ENCODE data around the gene MRNIP.

Gene MRNIP

DNA sequence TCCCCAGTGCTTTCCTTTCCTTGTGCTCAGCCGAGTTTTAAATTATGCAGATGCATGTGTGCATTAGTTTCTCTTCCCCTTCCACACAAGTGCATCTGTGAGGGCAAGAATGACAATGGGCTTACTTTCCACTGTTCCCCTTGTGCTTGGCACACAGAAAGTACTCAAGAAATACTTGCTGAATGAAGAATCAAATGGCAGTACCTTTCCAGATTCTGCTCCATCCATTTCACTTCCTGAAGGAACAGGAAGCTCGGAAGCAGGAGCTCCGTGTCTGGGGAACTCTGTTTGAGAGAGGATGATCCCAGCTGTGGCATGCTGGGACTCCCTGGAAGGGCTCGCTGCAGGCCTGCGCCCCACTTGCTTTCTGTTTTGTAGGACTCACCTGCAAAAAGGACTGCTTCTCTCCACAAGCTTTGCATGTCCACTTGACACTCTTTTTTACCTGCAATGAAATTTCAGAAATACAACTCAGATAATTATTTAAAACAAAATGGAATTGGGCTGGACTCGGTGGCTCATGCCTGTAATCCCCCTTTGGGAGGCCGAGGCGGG, 5.5 kb downstream of the MRNIP start:
- no peak for ATAC-seq
- TF ChIP-seq, protein P1, sequence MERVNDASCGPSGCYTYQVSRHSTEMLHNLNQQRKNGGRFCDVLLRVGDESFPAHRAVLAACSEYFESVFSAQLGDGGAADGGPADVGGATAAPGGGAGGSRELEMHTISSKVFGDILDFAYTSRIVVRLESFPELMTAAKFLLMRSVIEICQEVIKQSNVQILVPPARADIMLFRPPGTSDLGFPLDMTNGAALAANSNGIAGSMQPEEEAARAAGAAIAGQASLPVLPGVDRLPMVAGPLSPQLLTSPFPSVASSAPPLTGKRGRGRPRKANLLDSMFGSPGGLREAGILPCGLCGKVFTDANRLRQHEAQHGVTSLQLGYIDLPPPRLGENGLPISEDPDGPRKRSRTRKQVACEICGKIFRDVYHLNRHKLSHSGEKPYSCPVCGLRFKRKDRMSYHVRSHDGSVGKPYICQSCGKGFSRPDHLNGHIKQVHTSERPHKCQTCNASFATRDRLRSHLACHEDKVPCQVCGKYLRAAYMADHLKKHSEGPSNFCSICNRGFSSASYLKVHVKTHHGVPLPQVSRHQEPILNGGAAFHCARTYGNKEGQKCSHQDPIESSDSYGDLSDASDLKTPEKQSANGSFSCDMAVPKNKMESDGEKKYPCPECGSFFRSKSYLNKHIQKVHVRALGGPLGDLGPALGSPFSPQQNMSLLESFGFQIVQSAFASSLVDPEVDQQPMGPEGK (CRISPR knock-in tag; IDR thresholded peaks at IDR 0.05; ENCODE audit: borderline replicate concordance), result no peak
- TF ChIP-seq ZC3H10 (CRISPR knock-in tag; IDR thresholded peaks at IDR 0.05), result no peak
- TF ChIP-seq ESRRG (CRISPR knock-in tag; IDR thresholded peaks at IDR 0.05), result no peak
- TF ChIP-seq PPARA (CRISPR knock-in tag; IDR thresholded peaks at IDR 0.05; ENCODE audit: borderline replicate concordance), result no peak
- TF ChIP-seq ZNF70 (CRISPR knock-in tag; IDR thresholded peaks at IDR 0.05), result no peak
- TF ChIP-seq CSDC2 (CRISPR knock-in tag; IDR thresholded peaks at IDR 0.05), result no peak
- TF ChIP-seq ZNF565 (CRISPR knock-in tag; conservative IDR thresholded peaks at IDR 0.05; ENCODE audit: low read depth), result no peak
- no peak for TF ChIP-seq RARB (CRISPR knock-in tag; IDR thresholded peaks at IDR 0.05)
- TF ChIP-seq, protein P2, sequence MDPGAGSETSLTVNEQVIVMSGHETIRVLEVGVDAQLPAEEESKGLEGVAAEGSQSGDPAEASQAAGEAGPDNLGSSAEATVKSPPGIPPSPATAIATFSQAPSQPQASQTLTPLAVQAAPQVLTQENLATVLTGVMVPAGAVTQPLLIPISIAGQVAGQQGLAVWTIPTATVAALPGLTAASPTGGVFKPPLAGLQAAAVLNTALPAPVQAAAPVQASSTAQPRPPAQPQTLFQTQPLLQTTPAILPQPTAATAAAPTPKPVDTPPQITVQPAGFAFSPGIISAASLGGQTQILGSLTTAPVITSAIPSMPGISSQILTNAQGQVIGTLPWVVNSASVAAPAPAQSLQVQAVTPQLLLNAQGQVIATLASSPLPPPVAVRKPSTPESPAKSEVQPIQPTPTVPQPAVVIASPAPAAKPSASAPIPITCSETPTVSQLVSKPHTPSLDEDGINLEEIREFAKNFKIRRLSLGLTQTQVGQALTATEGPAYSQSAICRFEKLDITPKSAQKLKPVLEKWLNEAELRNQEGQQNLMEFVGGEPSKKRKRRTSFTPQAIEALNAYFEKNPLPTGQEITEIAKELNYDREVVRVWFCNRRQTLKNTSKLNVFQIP (CRISPR knock-in tag; IDR thresholded peaks at IDR 0.05; ENCODE audit: borderline replicate concordance, low read depth), result no peak
- TF ChIP-seq TOX (CRISPR knock-in tag; IDR thresholded peaks at IDR 0.05; ENCODE audit: borderline replicate concordance), result no peak
- no peak for TF ChIP-seq BACH2 (CRISPR knock-in tag; IDR thresholded peaks at IDR 0.05; ENCODE audit: borderline replicate concordance)
- TF ChIP-seq ZFP30 (CRISPR knock-in tag; IDR thresholded peaks at IDR 0.05), result no peak
- no peak for TF ChIP-seq ZFP3 (CRISPR knock-in tag; IDR thresholded peaks at IDR 0.05)
- TF ChIP-seq, protein P3, sequence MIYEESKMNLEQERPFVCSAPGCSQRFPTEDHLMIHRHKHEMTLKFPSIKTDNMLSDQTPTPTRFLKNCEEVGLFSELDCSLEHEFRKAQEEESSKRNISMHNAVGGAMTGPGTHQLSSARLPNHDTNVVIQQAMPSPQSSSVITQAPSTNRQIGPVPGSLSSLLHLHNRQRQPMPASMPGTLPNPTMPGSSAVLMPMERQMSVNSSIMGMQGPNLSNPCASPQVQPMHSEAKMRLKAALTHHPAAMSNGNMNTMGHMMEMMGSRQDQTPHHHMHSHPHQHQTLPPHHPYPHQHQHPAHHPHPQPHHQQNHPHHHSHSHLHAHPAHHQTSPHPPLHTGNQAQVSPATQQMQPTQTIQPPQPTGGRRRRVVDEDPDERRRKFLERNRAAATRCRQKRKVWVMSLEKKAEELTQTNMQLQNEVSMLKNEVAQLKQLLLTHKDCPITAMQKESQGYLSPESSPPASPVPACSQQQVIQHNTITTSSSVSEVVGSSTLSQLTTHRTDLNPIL (CRISPR knock-in tag; IDR thresholded peaks at IDR 0.05; ENCODE audit: low read depth), result no peak
- no peak for TF ChIP-seq SNAI2 (CRISPR knock-in tag; IDR thresholded peaks at IDR 0.05)
- TF ChIP-seq, protein P4, sequence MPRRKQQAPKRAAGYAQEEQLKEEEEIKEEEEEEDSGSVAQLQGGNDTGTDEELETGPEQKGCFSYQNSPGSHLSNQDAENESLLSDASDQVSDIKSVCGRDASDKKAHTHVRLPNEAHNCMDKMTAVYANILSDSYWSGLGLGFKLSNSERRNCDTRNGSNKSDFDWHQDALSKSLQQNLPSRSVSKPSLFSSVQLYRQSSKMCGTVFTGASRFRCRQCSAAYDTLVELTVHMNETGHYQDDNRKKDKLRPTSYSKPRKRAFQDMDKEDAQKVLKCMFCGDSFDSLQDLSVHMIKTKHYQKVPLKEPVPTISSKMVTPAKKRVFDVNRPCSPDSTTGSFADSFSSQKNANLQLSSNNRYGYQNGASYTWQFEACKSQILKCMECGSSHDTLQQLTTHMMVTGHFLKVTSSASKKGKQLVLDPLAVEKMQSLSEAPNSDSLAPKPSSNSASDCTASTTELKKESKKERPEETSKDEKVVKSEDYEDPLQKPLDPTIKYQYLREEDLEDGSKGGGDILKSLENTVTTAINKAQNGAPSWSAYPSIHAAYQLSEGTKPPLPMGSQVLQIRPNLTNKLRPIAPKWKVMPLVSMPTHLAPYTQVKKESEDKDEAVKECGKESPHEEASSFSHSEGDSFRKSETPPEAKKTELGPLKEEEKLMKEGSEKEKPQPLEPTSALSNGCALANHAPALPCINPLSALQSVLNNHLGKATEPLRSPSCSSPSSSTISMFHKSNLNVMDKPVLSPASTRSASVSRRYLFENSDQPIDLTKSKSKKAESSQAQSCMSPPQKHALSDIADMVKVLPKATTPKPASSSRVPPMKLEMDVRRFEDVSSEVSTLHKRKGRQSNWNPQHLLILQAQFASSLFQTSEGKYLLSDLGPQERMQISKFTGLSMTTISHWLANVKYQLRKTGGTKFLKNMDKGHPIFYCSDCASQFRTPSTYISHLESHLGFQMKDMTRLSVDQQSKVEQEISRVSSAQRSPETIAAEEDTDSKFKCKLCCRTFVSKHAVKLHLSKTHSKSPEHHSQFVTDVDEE (CRISPR knock-in tag; IDR thresholded peaks at IDR 0.05), result no peak

DNA sequence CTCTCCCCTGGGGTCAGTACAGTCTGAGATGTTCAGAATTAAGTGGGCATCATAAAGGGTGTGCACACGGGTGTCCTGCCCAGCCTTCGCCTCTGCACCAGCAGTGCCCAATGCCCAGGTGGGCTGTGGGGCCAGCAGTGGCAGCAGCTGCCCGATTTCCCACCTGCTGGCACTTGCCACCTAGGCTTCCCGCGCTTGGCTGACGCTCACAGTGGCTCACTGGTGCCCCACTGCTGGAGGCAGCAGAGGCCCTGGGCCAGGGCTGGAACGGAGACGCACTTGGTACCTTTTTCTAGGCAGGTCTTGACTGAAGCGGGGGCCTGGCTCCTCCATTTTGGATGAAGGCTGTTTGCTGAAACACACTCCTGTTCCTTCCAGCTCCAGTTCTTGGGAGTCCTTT, 17.0 kb downstream of the MRNIP start:
- TF ChIP-seq, protein P5, sequence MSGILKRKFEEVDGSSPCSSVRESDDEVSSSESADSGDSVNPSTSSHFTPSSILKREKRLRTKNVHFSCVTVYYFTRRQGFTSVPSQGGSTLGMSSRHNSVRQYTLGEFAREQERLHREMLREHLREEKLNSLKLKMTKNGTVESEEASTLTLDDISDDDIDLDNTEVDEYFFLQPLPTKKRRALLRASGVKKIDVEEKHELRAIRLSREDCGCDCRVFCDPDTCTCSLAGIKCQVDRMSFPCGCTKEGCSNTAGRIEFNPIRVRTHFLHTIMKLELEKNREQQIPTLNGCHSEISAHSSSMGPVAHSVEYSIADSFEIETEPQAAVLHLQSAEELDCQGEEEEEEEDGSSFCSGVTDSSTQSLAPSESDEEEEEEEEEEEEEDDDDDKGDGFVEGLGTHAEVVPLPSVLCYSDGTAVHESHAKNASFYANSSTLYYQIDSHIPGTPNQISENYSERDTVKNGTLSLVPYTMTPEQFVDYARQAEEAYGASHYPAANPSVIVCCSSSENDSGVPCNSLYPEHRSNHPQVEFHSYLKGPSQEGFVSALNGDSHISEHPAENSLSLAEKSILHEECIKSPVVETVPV (CRISPR knock-in tag; IDR thresholded peaks at IDR 0.05), result no peak
- TF ChIP-seq ARNTL (CRISPR knock-in tag; IDR thresholded peaks at IDR 0.05; ENCODE audit: borderline replicate concordance, low read depth) (no peak), TCF4 (CRISPR knock-in tag; IDR thresholded peaks at IDR 0.05; ENCODE audit: borderline replicate concordance) (no peak), ZNF565 (CRISPR knock-in tag; conservative IDR thresholded peaks at IDR 0.05; ENCODE audit: low read depth) (no peak), BACH2 (CRISPR knock-in tag; IDR thresholded peaks at IDR 0.05; ENCODE audit: borderline replicate concordance) (no peak), ISL1 (CRISPR knock-in tag; IDR thresholded peaks at IDR 0.05) (no peak), OSR1 (CRISPR knock-in tag; IDR thresholded peaks at IDR 0.05) (no peak), ZNF8 (CRISPR knock-in tag; IDR thresholded peaks at IDR 0.05) (no peak), ZC3H10 (CRISPR knock-in tag; IDR thresholded peaks at IDR 0.05) (no peak), PPARA (CRISPR knock-in tag; IDR thresholded peaks at IDR 0.05; ENCODE audit: borderline replicate concordance) (no peak), ZNF70 (CRISPR knock-in tag; IDR thresholded peaks at IDR 0.05) (no peak), CSDC2 (CRISPR knock-in tag; IDR thresholded peaks at IDR 0.05) (no peak)
- TF ChIP-seq, protein P2 (CRISPR knock-in tag; IDR thresholded peaks at IDR 0.05; ENCODE audit: borderline replicate concordance, low read depth), result no peak
- TF ChIP-seq, protein P4 (CRISPR knock-in tag; IDR thresholded peaks at IDR 0.05), result no peak
- TF ChIP-seq, protein P1 (CRISPR knock-in tag; IDR thresholded peaks at IDR 0.05; ENCODE audit: borderline replicate concordance), result no peak
- peak; percentile 2; the same call in 2 of the 3 replicates for ATAC-seq
